OCI-LY1 (cell line): Measurements from ENCODE around the gene BTBD10.

Experiments used
- H2AFZ ChIP-seq: fragments of 200-600 bp; sonication (generic), shearing (Covaris generic); 2 replicates; pipeline ENCODE4 v1.6.0; 2014; ENCODE audit warnings: antibody characterized with exemption, mild to moderate bottlenecking, low read length
- H3F3A ChIP-seq: fragments of 200-600 bp; sonication (generic), shearing (Covaris generic); 2 replicates; pipeline ENCODE4 v1.6.0; 2014; ENCODE audit warnings: mild to moderate bottlenecking, antibody characterized with exemption, low read length, moderate library complexity; ENCODE audit not compliant: insufficient read depth
- H3K27ac ChIP-seq: fragments of 200-600 bp; sonication (generic); 2 replicates; pipeline ENCODE4 v1.5.1; 2014; ENCODE audit warnings: low read length, mixed run types, mild to moderate bottlenecking, low read depth; ENCODE audit not compliant: poor library complexity, severe bottlenecking
- H3K27me3 ChIP-seq: fragments of 200-600 bp; sonication (generic); 2 replicates; pipeline ENCODE4 v1.6.0; 2014; ENCODE audit warnings: antibody characterized with exemption, mild to moderate bottlenecking, low read length, moderate library complexity; ENCODE audit not compliant: insufficient read depth
- H3K36me3 ChIP-seq: fragments of 200-600 bp; sonication (generic); 2 replicates; pipeline ENCODE4 v1.6.1; 2014; ENCODE audit warnings: mild to moderate bottlenecking, antibody characterized with exemption, low read length, moderate library complexity, mixed read lengths; ENCODE audit not compliant: insufficient read depth
- H3K4me1 ChIP-seq: fragments of 200-600 bp; sonication (generic); 2 replicates; pipeline ENCODE4 v1.5.1; 2014; ENCODE audit warnings: mild to moderate bottlenecking, low read length, moderate library complexity; ENCODE audit not compliant: insufficient read depth, severe bottlenecking
- H3K4me2 ChIP-seq: fragments of 200-600 bp; sonication (generic), shearing (Covaris generic); 2 replicates; pipeline ENCODE4 v1.6.1; 2014; ENCODE audit warnings: low read length
- H3K4me3 ChIP-seq: fragments of 200-600 bp; sonication (generic); 2 replicates; pipeline ENCODE4 v1.5.1; 2014; ENCODE audit warnings: low read length, low read depth, mild to moderate bottlenecking, mixed read lengths; ENCODE audit not compliant: poor library complexity, severe bottlenecking
- H3K79me2 ChIP-seq: fragments of 200-600 bp; shearing (Covaris generic); 2 replicates; pipeline ENCODE4 v1.6.1; 2016; ENCODE audit warnings: mixed run types, low read length, mixed read lengths; ENCODE audit not compliant: insufficient read depth
- H3K9ac ChIP-seq: fragments of 200-600 bp; sonication (generic), shearing (Covaris generic); 2 replicates; pipeline ENCODE4 v1.6.1; 2014; ENCODE audit warnings: mild to moderate bottlenecking, low read length, mixed read lengths
- H3K9me2 ChIP-seq: fragments of 200-600 bp; sonication (generic), shearing (Covaris generic); 2 replicates; pipeline ENCODE4 v1.6.1; 2014; ENCODE audit warnings: low read depth, mild to moderate bottlenecking, low read length, mixed read lengths
- H3K9me3 ChIP-seq: fragments of 200-600 bp; shearing (Covaris generic); 2 replicates; pipeline ENCODE4 v1.6.1; 2014; ENCODE audit warnings: low read length, mixed read lengths
- H4K20me1 ChIP-seq: fragments of 200-600 bp; sonication (generic), shearing (Covaris generic); 2 replicates; pipeline ENCODE4 v1.6.0; 2016; ENCODE audit warnings: mild to moderate bottlenecking, low read length; ENCODE audit not compliant: insufficient read depth
- EZH2 ChIP-seq: fragments of 200-600 bp; sonication (generic), shearing (Covaris generic); IDR thresholded peaks from 2 replicates; pipeline ENCODE4 v1.8.0; 2017; ENCODE audit warnings: borderline replicate concordance, mixed run types, mild to moderate bottlenecking, antibody characterized with exemption, low read length, moderate library complexity, mixed read lengths
- TF ChIP-seq, protein P1 (sequence below): fragments of 200-600 bp; sonication (generic), shearing (Covaris generic); IDR thresholded peaks from 2 replicates; pipeline ENCODE4 v1.5.1; 2017; ENCODE audit warnings: mild to moderate bottlenecking, antibody characterized with exemption, low read length, moderate library complexity, mixed read lengths

Gene BTBD10

DNA sequence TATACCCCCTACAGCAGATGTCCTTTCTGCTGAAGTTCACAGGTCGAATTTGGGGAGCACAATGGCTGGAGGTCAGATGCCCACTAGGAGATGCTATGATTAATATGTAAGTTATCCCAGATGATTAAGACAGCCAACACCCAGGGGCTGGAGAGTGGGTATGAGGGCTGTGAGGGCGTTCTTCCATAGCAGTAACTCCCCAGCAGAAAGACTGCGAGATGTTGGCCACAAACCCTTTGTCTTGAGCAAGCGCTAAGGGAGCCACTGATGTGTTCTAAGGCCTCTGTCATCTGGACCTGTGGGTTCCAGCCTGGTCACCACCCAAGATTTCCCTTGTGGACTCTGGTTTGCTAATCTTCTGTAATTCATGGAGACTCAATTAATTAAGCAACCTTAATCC, 107.8 kb downstream of the BTBD10 start:
- Histone ChIP-seq H3K4me1 (no peaks in the 10 kb centered on the region), H3K9ac (no peak overlapping the region), H3K9me3 (no peaks in the 10 kb centered on the region), H3K36me3 (peaks cover 6% of the 10 kb centered on the region), H3K4me2 (no peak overlapping the region), H3K27ac (no peak overlapping the region), H3K4me3 (no peak overlapping the region), H3K79me2 (no peaks in the 10 kb centered on the region), H3K9me2 (no peaks in the 10 kb centered on the region), H3K27me3 (no peaks in the 10 kb centered on the region), H3F3A (no peaks in the 10 kb centered on the region), H4K20me1 (no peaks in the 10 kb centered on the region), H2AFZ (no peak overlapping the region)
- TF ChIP-seq, protein P1, sequence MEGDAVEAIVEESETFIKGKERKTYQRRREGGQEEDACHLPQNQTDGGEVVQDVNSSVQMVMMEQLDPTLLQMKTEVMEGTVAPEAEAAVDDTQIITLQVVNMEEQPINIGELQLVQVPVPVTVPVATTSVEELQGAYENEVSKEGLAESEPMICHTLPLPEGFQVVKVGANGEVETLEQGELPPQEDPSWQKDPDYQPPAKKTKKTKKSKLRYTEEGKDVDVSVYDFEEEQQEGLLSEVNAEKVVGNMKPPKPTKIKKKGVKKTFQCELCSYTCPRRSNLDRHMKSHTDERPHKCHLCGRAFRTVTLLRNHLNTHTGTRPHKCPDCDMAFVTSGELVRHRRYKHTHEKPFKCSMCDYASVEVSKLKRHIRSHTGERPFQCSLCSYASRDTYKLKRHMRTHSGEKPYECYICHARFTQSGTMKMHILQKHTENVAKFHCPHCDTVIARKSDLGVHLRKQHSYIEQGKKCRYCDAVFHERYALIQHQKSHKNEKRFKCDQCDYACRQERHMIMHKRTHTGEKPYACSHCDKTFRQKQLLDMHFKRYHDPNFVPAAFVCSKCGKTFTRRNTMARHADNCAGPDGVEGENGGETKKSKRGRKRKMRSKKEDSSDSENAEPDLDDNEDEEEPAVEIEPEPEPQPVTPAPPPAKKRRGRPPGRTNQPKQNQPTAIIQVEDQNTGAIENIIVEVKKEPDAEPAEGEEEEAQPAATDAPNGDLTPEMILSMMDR, result no peak
- no peak for TF ChIP-seq EZH2

DNA sequence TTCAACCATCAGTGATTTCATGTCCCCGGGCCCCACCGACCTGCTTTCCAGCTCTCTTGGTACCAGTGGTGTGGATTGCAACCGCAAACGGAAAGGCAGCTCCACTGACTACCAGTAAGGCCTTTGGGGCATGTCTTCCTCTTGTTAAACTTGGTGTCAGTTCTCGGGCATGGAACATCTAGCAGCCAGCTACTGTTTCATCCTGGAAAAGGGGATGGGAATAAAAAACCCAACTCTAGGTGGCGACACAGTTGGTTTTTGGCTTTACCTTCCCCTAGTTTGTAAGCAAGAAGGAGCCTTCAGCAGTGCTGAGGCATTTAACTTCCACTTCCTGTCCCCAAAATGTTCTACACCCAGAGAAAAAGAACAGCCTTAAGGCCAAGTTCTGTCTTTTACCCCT, 108.7 kb downstream of the BTBD10 start:
- no peaks in the 10 kb centered on the region for H3K79me2 ChIP-seq
- H3K9me2 ChIP-seq, result no peaks in the 10 kb centered on the region
- no peak overlapping the region for H3K4me2 ChIP-seq
- no peaks in the 10 kb centered on the region for H3K27me3 ChIP-seq
- no peak overlapping the region for H2AFZ ChIP-seq
- H3K4me3 ChIP-seq, result no peak overlapping the region
- H3K9ac ChIP-seq, result no peak overlapping the region
- H4K20me1 ChIP-seq, result no peaks in the 10 kb centered on the region
- H3K9me3 ChIP-seq, result no peaks in the 10 kb centered on the region
- TF ChIP-seq, protein P1, result peak; percentile 63
- TF ChIP-seq EZH2, result no peak
- H3K36me3 ChIP-seq, result peaks cover 6% of the 10 kb centered on the region
- H3K27ac ChIP-seq, result no peak overlapping the region
- H3K4me1 ChIP-seq, result no peaks in the 10 kb centered on the region
- no peaks in the 10 kb centered on the region for H3F3A ChIP-seq

DNA sequence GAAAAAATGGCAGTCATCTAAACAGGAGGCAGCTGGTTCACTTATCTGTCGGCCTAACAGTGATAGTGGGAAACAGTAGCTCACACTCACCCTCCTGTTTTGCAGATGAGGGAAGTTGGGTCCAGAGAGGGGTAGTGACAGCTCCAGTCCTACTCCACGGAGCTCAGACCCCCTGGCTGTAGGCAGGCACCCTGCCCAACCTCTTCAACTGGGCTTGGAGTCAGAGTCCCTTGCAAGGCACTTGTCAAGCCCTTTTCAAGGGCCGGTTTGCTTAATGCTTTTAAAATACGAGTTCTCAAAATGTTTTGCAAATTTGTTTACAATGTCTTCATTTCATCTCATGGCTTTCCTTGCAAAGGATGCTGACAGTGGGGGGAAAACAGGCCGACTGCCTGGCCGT, 110.3 kb downstream of the BTBD10 start:
- Histone ChIP-seq H3K4me1 (peaks cover 9% of the 10 kb centered on the region), H3K79me2 (no peaks in the 10 kb centered on the region), H3K36me3 (peaks cover 6% of the 10 kb centered on the region), H4K20me1 (no peaks in the 10 kb centered on the region), H3K4me3 (no peak overlapping the region), H2AFZ (no peak overlapping the region), H3K9ac (no peak overlapping the region), H3K4me2 (no peak overlapping the region), H3K27me3 (no peaks in the 10 kb centered on the region), H3K27ac (no peak overlapping the region), H3K9me3 (no peaks in the 10 kb centered on the region), H3K9me2 (no peaks in the 10 kb centered on the region), H3F3A (no peaks in the 10 kb centered on the region)
- TF ChIP-seq, protein P1, result no peak
- no peak for TF ChIP-seq EZH2
